ENCODE results near the gene TTC7B. TPM values are rescaled to one million over a fixed set of nuclear protein-coding genes. Genes with fewer than 3 reads are reported as not detected.

Gene TTC7B
- total and polyA plus RNA-seq, 10 of the 15 experiments (the other 5 are each of a cell fraction or from before 2014, with no cell fraction given) = under 0.01 to 1.1 (median 0.26) TPM; not detected in 2

GRCh38 chr14:90831821-90832220 lies 15.6 kb upstream of the TTC7B start:
- POLR2A ChIA-PET = no interaction called here

More at GRCh38 chr14:90831821-90832220, 15.6 kb upstream of the TTC7B start:
- no peaks in the 10 kb centered on the region for H3K36me3 ChIP-seq (ENCODE audit: control insufficient read depth in 2 of 2, insufficient read depth in 2 of 2, low read length in 1 of 2)
- in situ Hi-C loops (cut with MboI) (no loop called here), intact Hi-C loops (cut with micrococcal nuclease; ENCODE audit: unreplicated experiment) (no loop called here)
- no peak overlapping the region for H2AFZ ChIP-seq (ENCODE audit: control insufficient read depth, low read depth, low read length)
- H3K9ac ChIP-seq (ENCODE audit: control insufficient read depth, insufficient read depth, low read length) = no peak overlapping the region
- no peak overlapping the region for H3K4me2 ChIP-seq (ENCODE audit: control insufficient read depth, insufficient read depth)
- ATAC-seq (no peak), DNase-seq (ENCODE audit: low read depth, low spot score) (no peak), FAIRE-seq (no peak)
- peaks cover 12% of the 10 kb centered on the region for H3K4me1 ChIP-seq (ENCODE audit: control insufficient read depth, insufficient read depth, low read length)
- H3K9me3 ChIP-seq (replicated peaks; ENCODE audit: control insufficient read depth, insufficient read depth, low read length) = peaks cover 2% of the 10 kb centered on the region; the same call in 2 of the 3 replicates
- ChIA-PET CTCF (no interaction called here), RAD21 (ENCODE audit: unreplicated experiment) (no interaction called here), SMC1A (ENCODE audit: uncharacterized antibody, unreplicated experiment) (no interaction called here)
- H4K20me1 ChIP-seq (ENCODE audit: control insufficient read depth, insufficient read depth) = no peaks in the 10 kb centered on the region
- H3K27me3 ChIP-seq (replicated peaks in 1 of 2; ENCODE audit: control insufficient read depth in 2 of 2, insufficient read depth in 2 of 2, low read length in 1 of 2) = no peaks in the 10 kb centered on the region
- no TSS peak for BruUV-seq (replicated peaks)
- TF ChIP-seq HCFC1 (IDR thresholded peaks at IDR 0.05; ENCODE audit: low read length) (no peak), REST (IDR thresholded peaks at IDR 0.05; ENCODE audit: low read depth, low read length) (no peak), HDAC6 (IDR thresholded peaks at IDR 0.05; ENCODE audit: unreplicated experiment) (no peak), KDM1A (IDR thresholded peaks at IDR 0.05; ENCODE audit: borderline replicate concordance) (no peak), NRF1 (conservative IDR thresholded peaks at IDR 0.05; ENCODE audit: low read depth, low read length) (no peak), TCF3 (IDR thresholded peaks at IDR 0.05; ENCODE audit: borderline replicate concordance, insufficient read depth, low read depth, low read length) (no peak), ZBTB4 (CRISPR knock-in tag; IDR thresholded peaks at IDR 0.05) (no peak)
- TF ChIP-seq, protein P1, sequence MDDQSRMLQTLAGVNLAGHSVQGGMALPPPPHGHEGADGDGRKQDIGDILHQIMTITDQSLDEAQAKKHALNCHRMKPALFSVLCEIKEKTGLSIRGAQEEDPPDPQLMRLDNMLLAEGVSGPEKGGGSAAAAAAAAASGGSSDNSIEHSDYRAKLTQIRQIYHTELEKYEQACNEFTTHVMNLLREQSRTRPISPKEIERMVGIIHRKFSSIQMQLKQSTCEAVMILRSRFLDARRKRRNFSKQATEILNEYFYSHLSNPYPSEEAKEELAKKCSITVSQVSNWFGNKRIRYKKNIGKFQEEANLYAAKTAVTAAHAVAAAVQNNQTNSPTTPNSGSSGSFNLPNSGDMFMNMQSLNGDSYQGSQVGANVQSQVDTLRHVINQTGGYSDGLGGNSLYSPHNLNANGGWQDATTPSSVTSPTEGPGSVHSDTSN (IDR thresholded peaks at IDR 0.05; ENCODE audit: insufficient replicate concordance, low read depth, low read length) = no peak
- no peak overlapping the region for H3K27ac ChIP-seq (ENCODE audit: control insufficient read depth, insufficient read depth)
- WGBS (ENCODE audit: insufficient coverage, insufficient replicate concordance, low lambda C conversion rate, missing lambda C conversion rate) = 96% methylated on average over 10 of the region's 10 CpGs
- no peaks in the 10 kb centered on the region for H3K79me2 ChIP-seq (ENCODE audit: control insufficient read depth, insufficient read depth, low read length)
- H3K4me3 ChIP-seq = no peak overlapping the region
